ENCODE data around the gene MAX.

Gene MAX

GRCh38 chr14:65057695-65058094, 44.6 kb downstream of the MAX start:
- H3K4me2 ChIP-seq (ENCODE audit: low read length), result no peak overlapping the region
- no peak overlapping the region for H3K56ac ChIP-seq (ENCODE audit: low read length)
- H2BK5ac ChIP-seq (ENCODE audit: low read length), result no peak overlapping the region
- H3K79me2 ChIP-seq (ENCODE audit: control insufficient read depth, insufficient read depth, low read length), result no peaks in the 10 kb centered on the region
- no peaks in the 10 kb centered on the region for H3K27me3 ChIP-seq (ENCODE audit: insufficient read depth, low read length, poor library complexity)
- H2BK15ac ChIP-seq (replicated peaks; ENCODE audit: low read depth), result no peak overlapping the region
- no peak overlapping the region for H4K8ac ChIP-seq (ENCODE audit: low read depth, low read length)
- H2AK5ac ChIP-seq (ENCODE audit: low read length), result no peak overlapping the region
- no peak overlapping the region for H3K4ac ChIP-seq (ENCODE audit: low read depth, low read length)
- H3K4me1 ChIP-seq (ENCODE audit: control insufficient read depth, low read depth, low read length), result no peaks in the 10 kb centered on the region
- no peak overlapping the region for H3K23ac ChIP-seq (ENCODE audit: low read length)
- H3K36me3 ChIP-seq (ENCODE audit: control insufficient read depth, insufficient read depth, low read length), result peaks cover 5% of the 10 kb centered on the region
- DNase-seq, result no peak
- no peak overlapping the region for H2BK120ac ChIP-seq (ENCODE audit: low read depth, low read length)
- H3K4me3 ChIP-seq (ENCODE audit: low read length), result no peak overlapping the region
- H3K27ac ChIP-seq (ENCODE audit: low read depth, low read length), result no peak overlapping the region
- H3K9ac ChIP-seq (ENCODE audit: low read length), result no peak overlapping the region
- H3K79me1 ChIP-seq (ENCODE audit: low read length), result no peaks in the 10 kb centered on the region
- no peak overlapping the region for H3K18ac ChIP-seq (ENCODE audit: low read length)
- no peak overlapping the region for H4K5ac ChIP-seq (ENCODE audit: low read length)

DNA sequence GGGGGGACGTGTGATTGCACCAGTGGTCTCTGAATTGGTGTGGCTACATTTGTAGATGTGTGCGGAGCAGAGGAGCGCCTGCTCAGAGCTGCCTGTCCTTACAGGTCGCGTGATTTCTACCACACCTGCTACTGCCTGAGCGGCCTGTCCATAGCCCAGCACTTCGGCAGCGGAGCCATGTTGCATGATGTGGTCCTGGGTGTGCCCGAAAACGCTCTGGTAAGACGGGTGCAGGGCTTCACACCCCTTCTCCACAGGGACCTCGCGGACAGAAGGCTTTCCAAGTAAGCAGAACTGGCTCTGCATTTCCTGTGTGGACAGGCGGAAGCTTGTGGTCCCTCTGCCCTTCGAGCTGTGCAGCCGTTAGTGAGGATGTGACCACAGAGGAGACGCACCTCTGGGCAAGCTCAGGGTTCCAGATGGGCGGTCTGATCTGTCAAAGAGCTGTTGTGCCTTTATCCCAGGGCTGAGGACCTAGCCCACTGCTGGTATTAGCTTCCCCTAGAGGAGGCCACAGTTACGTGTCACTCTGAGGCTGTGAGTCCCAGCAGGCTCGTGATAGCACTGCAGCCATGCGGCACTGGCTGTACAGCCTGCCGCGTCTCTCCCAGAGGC, 47.7 kb downstream of the MAX start:
- Histone ChIP-seq H3K4me3 (ENCODE audit: low read length) (no peak overlapping the region), H3K27me3 (ENCODE audit: insufficient read depth, low read length, poor library complexity) (no peaks in the 10 kb centered on the region), H3K4me1 (ENCODE audit: control insufficient read depth, low read depth, low read length) (no peaks in the 10 kb centered on the region), H2AK5ac (ENCODE audit: low read length) (no peak overlapping the region), H3K23ac (ENCODE audit: low read length) (no peak overlapping the region), H3K27ac (ENCODE audit: low read depth, low read length) (no peak overlapping the region), H3K79me2 (ENCODE audit: control insufficient read depth, insufficient read depth, low read length) (no peaks in the 10 kb centered on the region), H3K9ac (ENCODE audit: low read length) (no peak overlapping the region), H3K36me3 (ENCODE audit: control insufficient read depth, insufficient read depth, low read length) (no peaks in the 10 kb centered on the region), H3K18ac (ENCODE audit: low read length) (no peak overlapping the region), H2BK5ac (ENCODE audit: low read length) (no peak overlapping the region), H3K4ac (ENCODE audit: low read depth, low read length) (no peak overlapping the region), H2BK15ac (replicated peaks; ENCODE audit: low read depth) (no peak overlapping the region), H3K79me1 (ENCODE audit: low read length) (no peaks in the 10 kb centered on the region), H3K4me2 (ENCODE audit: low read length) (no peak overlapping the region), H4K8ac (ENCODE audit: low read depth, low read length) (no peak overlapping the region), H3K56ac (ENCODE audit: low read length) (no peak overlapping the region), H4K5ac (ENCODE audit: low read length) (no peak overlapping the region), H2BK120ac (ENCODE audit: low read depth, low read length) (no peak overlapping the region)
- WGBS (ENCODE audit: extremely low coverage, insufficient coverage, low lambda C conversion rate), result no CpG with 5 or more reads among the region's 23 CpGs
- DNase-seq, result peak; percentile 34

DNA sequence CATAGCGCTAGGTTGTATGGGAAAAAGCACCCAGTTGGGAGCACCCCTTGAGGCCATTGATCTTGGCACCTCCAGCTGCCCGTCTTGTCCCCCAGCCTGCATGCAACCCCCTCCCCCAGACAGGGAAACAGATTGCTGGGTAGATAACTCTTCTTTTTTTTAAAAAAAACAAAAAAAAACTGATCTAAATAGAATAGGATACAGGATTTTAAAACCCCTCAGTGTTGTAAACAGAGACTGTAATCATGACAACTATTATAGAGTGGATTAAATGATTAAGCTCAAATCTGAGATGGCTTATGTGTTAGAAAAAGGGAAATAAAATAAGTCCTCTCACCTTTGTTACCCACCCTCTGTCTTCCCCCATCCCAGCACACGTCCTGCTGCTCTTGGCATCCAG, 48.9 kb downstream of the MAX start:
- H3K18ac ChIP-seq (ENCODE audit: low read length), result no peak overlapping the region
- no peak overlapping the region for H3K4ac ChIP-seq (ENCODE audit: low read depth, low read length)
- no peaks in the 10 kb centered on the region for H3K4me1 ChIP-seq (ENCODE audit: control insufficient read depth, low read depth, low read length)
- H3K4me3 ChIP-seq (ENCODE audit: low read length), result no peak overlapping the region
- no peak overlapping the region for H3K27ac ChIP-seq (ENCODE audit: low read depth, low read length)
- H4K8ac ChIP-seq (ENCODE audit: low read depth, low read length), result no peak overlapping the region
- H3K36me3 ChIP-seq (ENCODE audit: control insufficient read depth, insufficient read depth, low read length), result no peaks in the 10 kb centered on the region
- WGBS (ENCODE audit: extremely low coverage, insufficient coverage, low lambda C conversion rate), result no CpG with 5 or more reads among the region's 3 CpGs
- no peak overlapping the region for H2BK120ac ChIP-seq (ENCODE audit: low read depth, low read length)
- no peak overlapping the region for H3K23ac ChIP-seq (ENCODE audit: low read length)
- no peak overlapping the region for H3K4me2 ChIP-seq (ENCODE audit: low read length)
- no peak overlapping the region for H2AK5ac ChIP-seq (ENCODE audit: low read length)
- no peak overlapping the region for H4K5ac ChIP-seq (ENCODE audit: low read length)
- no peaks in the 10 kb centered on the region for H3K27me3 ChIP-seq (ENCODE audit: insufficient read depth, low read length, poor library complexity)
- no peak overlapping the region for H3K56ac ChIP-seq (ENCODE audit: low read length)
- no peak overlapping the region for H3K9ac ChIP-seq (ENCODE audit: low read length)
- no peak for DNase-seq
- H2BK5ac ChIP-seq (ENCODE audit: low read length), result no peak overlapping the region
- no peaks in the 10 kb centered on the region for H3K79me1 ChIP-seq (ENCODE audit: low read length)
- H3K79me2 ChIP-seq (ENCODE audit: control insufficient read depth, insufficient read depth, low read length), result no peaks in the 10 kb centered on the region
- no peak overlapping the region for H2BK15ac ChIP-seq (replicated peaks; ENCODE audit: low read depth)

GRCh38 chr14:65052832-65053231, 49.5 kb downstream of the MAX start:
- Histone ChIP-seq H3K36me3 (ENCODE audit: control insufficient read depth, insufficient read depth, low read length) (no peaks in the 10 kb centered on the region), H3K23ac (ENCODE audit: low read length) (no peak overlapping the region), H3K79me1 (ENCODE audit: low read length) (no peaks in the 10 kb centered on the region), H3K18ac (ENCODE audit: low read length) (no peak overlapping the region), H3K4ac (ENCODE audit: low read depth, low read length) (no peak overlapping the region), H3K4me1 (ENCODE audit: control insufficient read depth, low read depth, low read length) (no peaks in the 10 kb centered on the region), H4K8ac (ENCODE audit: low read depth, low read length) (no peak overlapping the region), H3K27me3 (ENCODE audit: insufficient read depth, low read length, poor library complexity) (no peaks in the 10 kb centered on the region), H2BK15ac (replicated peaks; ENCODE audit: low read depth) (no peak overlapping the region), H3K79me2 (ENCODE audit: control insufficient read depth, insufficient read depth, low read length) (no peaks in the 10 kb centered on the region), H2BK120ac (ENCODE audit: low read depth, low read length) (no peak overlapping the region), H4K5ac (ENCODE audit: low read length) (no peak overlapping the region), H3K4me3 (ENCODE audit: low read length) (no peak overlapping the region), H3K4me2 (ENCODE audit: low read length) (no peak overlapping the region), H3K9ac (ENCODE audit: low read length) (no peak overlapping the region), H3K56ac (ENCODE audit: low read length) (no peak overlapping the region), H3K27ac (ENCODE audit: low read depth, low read length) (no peak overlapping the region), H2AK5ac (ENCODE audit: low read length) (no peak overlapping the region), H2BK5ac (ENCODE audit: low read length) (no peak overlapping the region)
- no CpG with 5 or more reads among the region's 4 CpGs for WGBS (ENCODE audit: extremely low coverage, insufficient coverage, low lambda C conversion rate)
- DNase-seq, result no peak

DNA sequence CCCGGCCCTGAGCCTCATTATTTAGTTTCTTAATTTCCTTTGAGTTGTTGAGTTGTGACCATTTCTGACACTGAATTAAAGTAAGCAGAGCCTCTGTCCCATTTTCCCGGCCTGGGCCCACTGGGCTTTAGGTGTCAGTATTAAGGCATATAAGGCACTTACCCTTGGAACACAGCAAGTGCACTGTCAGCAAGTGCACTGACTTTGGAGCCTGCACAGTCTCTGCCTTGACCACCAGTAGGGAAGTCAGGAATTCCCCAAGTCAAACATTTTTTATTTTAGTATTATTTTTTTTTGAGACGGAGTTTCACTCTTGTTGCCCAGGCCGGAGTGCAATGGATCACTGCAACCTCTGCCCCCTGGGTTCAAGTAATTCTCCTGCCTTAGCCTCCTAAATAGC, 56.6 kb downstream of the MAX start:
- no peak overlapping the region for H2BK5ac ChIP-seq (ENCODE audit: low read length)
- H4K5ac ChIP-seq (ENCODE audit: low read length), result no peak overlapping the region
- peaks cover 4% of the 10 kb centered on the region for H3K36me3 ChIP-seq (ENCODE audit: control insufficient read depth, insufficient read depth, low read length)
- H3K4me2 ChIP-seq (ENCODE audit: low read length), result no peak overlapping the region
- no peak overlapping the region for H4K8ac ChIP-seq (ENCODE audit: low read depth, low read length)
- no peaks in the 10 kb centered on the region for H3K4me1 ChIP-seq (ENCODE audit: control insufficient read depth, low read depth, low read length)
- H3K56ac ChIP-seq (ENCODE audit: low read length), result no peak overlapping the region
- no peak overlapping the region for H2BK120ac ChIP-seq (ENCODE audit: low read depth, low read length)
- H3K4ac ChIP-seq (ENCODE audit: low read depth, low read length), result no peak overlapping the region
- H3K23ac ChIP-seq (ENCODE audit: low read length), result no peak overlapping the region
- H2AK5ac ChIP-seq (ENCODE audit: low read length), result no peak overlapping the region
- no peaks in the 10 kb centered on the region for H3K79me2 ChIP-seq (ENCODE audit: control insufficient read depth, insufficient read depth, low read length)
- no peak overlapping the region for H3K4me3 ChIP-seq (ENCODE audit: low read length)
- no CpG with 5 or more reads among the region's 4 CpGs for WGBS (ENCODE audit: extremely low coverage, insufficient coverage, low lambda C conversion rate)
- no peak overlapping the region for H3K27ac ChIP-seq (ENCODE audit: low read depth, low read length)
- H3K18ac ChIP-seq (ENCODE audit: low read length), result no peak overlapping the region
- no peaks in the 10 kb centered on the region for H3K27me3 ChIP-seq (ENCODE audit: insufficient read depth, low read length, poor library complexity)
- no peak for DNase-seq
- no peaks in the 10 kb centered on the region for H3K79me1 ChIP-seq (ENCODE audit: low read length)
- no peak overlapping the region for H3K9ac ChIP-seq (ENCODE audit: low read length)
- no peak overlapping the region for H2BK15ac ChIP-seq (replicated peaks; ENCODE audit: low read depth)

DNA sequence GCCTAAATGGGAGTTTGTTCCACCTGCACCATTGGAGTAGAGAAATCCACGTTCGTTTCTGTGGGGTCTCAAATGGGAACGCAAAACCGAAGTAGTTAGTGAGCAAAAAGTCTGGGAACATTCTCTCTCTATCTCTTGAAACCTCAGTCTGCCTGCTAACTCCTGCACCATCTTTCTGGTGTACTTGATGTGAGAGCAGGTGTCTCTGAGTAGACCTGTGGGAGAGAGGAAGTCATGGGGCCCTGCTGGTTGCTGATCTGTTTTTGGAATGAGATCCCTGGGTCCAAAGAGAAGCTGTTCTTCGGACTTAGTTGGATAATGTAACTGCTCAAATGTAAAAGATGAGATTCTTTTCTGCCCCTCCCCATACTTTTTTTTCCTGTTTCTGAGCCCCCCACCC, 57.3 kb downstream of the MAX start:
- Histone ChIP-seq H4K8ac (ENCODE audit: low read depth, low read length) (no peak overlapping the region), H3K27me3 (ENCODE audit: insufficient read depth, low read length, poor library complexity) (no peaks in the 10 kb centered on the region), H3K9ac (ENCODE audit: low read length) (no peak overlapping the region), H3K27ac (ENCODE audit: low read depth, low read length) (no peak overlapping the region), H2BK15ac (replicated peaks; ENCODE audit: low read depth) (no peak overlapping the region), H3K4me2 (ENCODE audit: low read length) (no peak overlapping the region), H2BK5ac (ENCODE audit: low read length) (no peak overlapping the region), H3K4ac (ENCODE audit: low read depth, low read length) (no peak overlapping the region), H2AK5ac (ENCODE audit: low read length) (no peak overlapping the region), H4K5ac (ENCODE audit: low read length) (no peak overlapping the region), H3K56ac (ENCODE audit: low read length) (no peak overlapping the region), H3K79me2 (ENCODE audit: control insufficient read depth, insufficient read depth, low read length) (no peaks in the 10 kb centered on the region), H3K4me3 (ENCODE audit: low read length) (no peak overlapping the region), H3K18ac (ENCODE audit: low read length) (no peak overlapping the region), H3K36me3 (ENCODE audit: control insufficient read depth, insufficient read depth, low read length) (peaks cover 4% of the 10 kb centered on the region), H2BK120ac (ENCODE audit: low read depth, low read length) (no peak overlapping the region), H3K23ac (ENCODE audit: low read length) (no peak overlapping the region), H3K79me1 (ENCODE audit: low read length) (no peaks in the 10 kb centered on the region), H3K4me1 (ENCODE audit: control insufficient read depth, low read depth, low read length) (no peaks in the 10 kb centered on the region)
- WGBS (ENCODE audit: extremely low coverage, insufficient coverage, low lambda C conversion rate), result no CpG with 5 or more reads among the region's 5 CpGs
- DNase-seq, result no peak

Data from mesendoderm (in vitro differentiated cells).